Loucy (cell line): ENCODE data around the gene HYAL4.

ENCODE experiments used
- CTCF ChIP-seq: fragments of 200-600 bp; sonication (generic); conservative IDR thresholded peaks from 2 replicates; pipeline ENCODE4 v1.5.1; 2014; ENCODE audit warnings: mild to moderate bottlenecking, antibody characterized with exemption, low read length
- EZH2phosphoT487 ChIP-seq: fragments of 200-600 bp; IDR thresholded peaks from 2 replicates; pipeline ENCODE4 v1.6.1; 2018; ENCODE audit warnings: antibody characterized with exemption, mild to moderate bottlenecking, moderate library complexity, borderline replicate concordance

GRCh38 chr7:123879628-123880027 lies 34.7 kb downstream of the HYAL4 start:
- no peak for TF ChIP-seq CTCF
- TF ChIP-seq EZH2phosphoT487, result no peak
